ENCODE measurements around the gene DCLK2. TPM values are rescaled to one million over a fixed set of nuclear protein-coding genes. Genes with fewer than 3 reads are reported as not detected.

Gene DCLK2
- polyA plus RNA-seq, 1 donor from 2014 or later: 134 TPM

DNA sequence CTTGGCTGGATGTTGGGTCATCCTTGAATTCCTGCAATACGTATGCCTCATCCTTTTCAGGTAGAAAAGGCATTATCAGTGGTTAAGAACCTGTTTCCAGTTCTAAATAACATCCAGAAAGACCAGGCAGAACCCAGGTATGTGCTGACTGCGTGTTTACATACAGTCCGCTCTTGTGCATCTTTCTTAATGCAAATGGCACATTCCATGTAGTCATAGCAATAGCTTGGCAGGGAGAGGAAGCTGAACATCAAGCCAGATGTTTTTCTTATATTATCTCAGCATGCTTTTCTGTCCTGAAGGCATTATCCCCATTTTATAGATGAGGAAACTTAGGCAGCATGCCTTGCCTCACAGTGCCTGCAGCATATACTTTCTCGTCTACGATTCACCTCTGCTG, 2.1 kb downstream of the DCLK2 start:
- H3K36me3 ChIP-seq (ENCODE audit: insufficient read depth, low read length): no peaks in the 10 kb centered on the region
- H3K79me2 ChIP-seq (replicated peaks; ENCODE audit: insufficient read depth, low read length): peaks cover 76% of the 10 kb centered on the region
- no peak overlapping the region for H3K9ac ChIP-seq (ENCODE audit: low read length)
- peak overlapping the region; percentile 71 for H3K4me2 ChIP-seq (ENCODE audit: low read length)
- peaks cover 9% of the 10 kb centered on the region for H4K20me1 ChIP-seq (ENCODE audit: insufficient read depth)
- H3K27ac ChIP-seq (ENCODE audit: low read length): peak overlapping the region; percentile 95
- no peaks in the 10 kb centered on the region for H3K27me3 ChIP-seq (ENCODE audit: insufficient read depth, low read depth, low read length)
- no peak overlapping the region for H2AFZ ChIP-seq (ENCODE audit: low read depth, low read length)
- H3F3A ChIP-seq (ENCODE audit: insufficient read depth, low read length, poor library complexity, severe bottlenecking): peaks cover 11% of the 10 kb centered on the region
- no peaks in the 10 kb centered on the region for H3K9me3 ChIP-seq (ENCODE audit: low read length)
- TF ChIP-seq SMC3 (conservative IDR thresholded peaks at IDR 0.05; ENCODE audit: poor library complexity) (no peak), TAF1 (IDR thresholded peaks at IDR 0.05; ENCODE audit: low read depth) (no peak), EP300 (conservative IDR thresholded peaks at IDR 0.05; ENCODE audit: poor library complexity, severe bottlenecking) (no peak), MXI1 (conservative IDR thresholded peaks at IDR 0.05; ENCODE audit: poor library complexity, severe bottlenecking) (no peak), POLR2AphosphoS5 (IDR thresholded peaks at IDR 0.05) (peak; percentile 10), EZH2 (IDR thresholded peaks at IDR 0.05; ENCODE audit: borderline replicate concordance, insufficient read depth, low read length, poor library complexity, severe bottlenecking) (no peak), RAD21 (conservative IDR thresholded peaks at IDR 0.05) (no peak)
- TF ChIP-seq, protein P1, sequence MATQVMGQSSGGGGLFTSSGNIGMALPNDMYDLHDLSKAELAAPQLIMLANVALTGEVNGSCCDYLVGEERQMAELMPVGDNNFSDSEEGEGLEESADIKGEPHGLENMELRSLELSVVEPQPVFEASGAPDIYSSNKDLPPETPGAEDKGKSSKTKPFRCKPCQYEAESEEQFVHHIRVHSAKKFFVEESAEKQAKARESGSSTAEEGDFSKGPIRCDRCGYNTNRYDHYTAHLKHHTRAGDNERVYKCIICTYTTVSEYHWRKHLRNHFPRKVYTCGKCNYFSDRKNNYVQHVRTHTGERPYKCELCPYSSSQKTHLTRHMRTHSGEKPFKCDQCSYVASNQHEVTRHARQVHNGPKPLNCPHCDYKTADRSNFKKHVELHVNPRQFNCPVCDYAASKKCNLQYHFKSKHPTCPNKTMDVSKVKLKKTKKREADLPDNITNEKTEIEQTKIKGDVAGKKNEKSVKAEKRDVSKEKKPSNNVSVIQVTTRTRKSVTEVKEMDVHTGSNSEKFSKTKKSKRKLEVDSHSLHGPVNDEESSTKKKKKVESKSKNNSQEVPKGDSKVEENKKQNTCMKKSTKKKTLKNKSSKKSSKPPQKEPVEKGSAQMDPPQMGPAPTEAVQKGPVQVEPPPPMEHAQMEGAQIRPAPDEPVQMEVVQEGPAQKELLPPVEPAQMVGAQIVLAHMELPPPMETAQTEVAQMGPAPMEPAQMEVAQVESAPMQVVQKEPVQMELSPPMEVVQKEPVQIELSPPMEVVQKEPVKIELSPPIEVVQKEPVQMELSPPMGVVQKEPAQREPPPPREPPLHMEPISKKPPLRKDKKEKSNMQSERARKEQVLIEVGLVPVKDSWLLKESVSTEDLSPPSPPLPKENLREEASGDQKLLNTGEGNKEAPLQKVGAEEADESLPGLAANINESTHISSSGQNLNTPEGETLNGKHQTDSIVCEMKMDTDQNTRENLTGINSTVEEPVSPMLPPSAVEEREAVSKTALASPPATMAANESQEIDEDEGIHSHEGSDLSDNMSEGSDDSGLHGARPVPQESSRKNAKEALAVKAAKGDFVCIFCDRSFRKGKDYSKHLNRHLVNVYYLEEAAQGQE (IDR thresholded peaks at IDR 0.05; ENCODE audit: borderline replicate concordance): no peak
- H3K9me2 ChIP-seq (ENCODE audit: insufficient read depth, low read length): no peaks in the 10 kb centered on the region
- H3K4me3 ChIP-seq (ENCODE audit: low read length): peak overlapping the region; percentile 91

DNA sequence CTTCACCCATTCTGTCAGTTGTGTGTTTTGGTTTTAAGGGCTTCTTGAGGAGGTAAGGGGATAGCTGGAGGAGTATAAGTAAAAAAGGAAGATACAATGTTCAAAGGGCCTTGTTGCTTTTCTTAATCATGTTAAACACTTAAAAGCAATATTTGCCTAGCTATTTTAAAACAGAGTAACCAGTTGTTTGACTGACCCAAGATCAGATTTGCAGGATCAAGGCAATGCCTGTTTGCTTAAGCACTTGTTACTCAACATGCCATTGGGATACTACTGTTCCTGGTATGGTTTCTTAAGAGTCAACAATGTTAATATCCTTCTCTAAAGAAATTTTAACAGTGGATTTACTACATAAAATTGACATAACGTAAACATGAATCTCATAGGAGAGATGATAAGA, 2.6 kb downstream of the DCLK2 start:
- no peaks in the 10 kb centered on the region for H3K9me2 ChIP-seq (ENCODE audit: insufficient read depth, low read length)
- H3K9ac ChIP-seq (ENCODE audit: low read length): no peak overlapping the region
- peaks cover 81% of the 10 kb centered on the region for H3K79me2 ChIP-seq (replicated peaks; ENCODE audit: insufficient read depth, low read length)
- no peaks in the 10 kb centered on the region for H3K9me3 ChIP-seq (ENCODE audit: low read length)
- H3K4me3 ChIP-seq (ENCODE audit: low read length): peak overlapping the region; percentile 91
- peak overlapping the region; percentile 95 for H3K27ac ChIP-seq (ENCODE audit: low read length)
- TF ChIP-seq SMC3 (conservative IDR thresholded peaks at IDR 0.05; ENCODE audit: poor library complexity) (no peak), EZH2 (IDR thresholded peaks at IDR 0.05; ENCODE audit: borderline replicate concordance, insufficient read depth, low read length, poor library complexity, severe bottlenecking) (no peak), POLR2AphosphoS5 (IDR thresholded peaks at IDR 0.05) (no peak), EP300 (conservative IDR thresholded peaks at IDR 0.05; ENCODE audit: poor library complexity, severe bottlenecking) (no peak), MXI1 (conservative IDR thresholded peaks at IDR 0.05; ENCODE audit: poor library complexity, severe bottlenecking) (no peak), TAF1 (IDR thresholded peaks at IDR 0.05; ENCODE audit: low read depth) (no peak), RAD21 (conservative IDR thresholded peaks at IDR 0.05) (no peak)
- TF ChIP-seq, protein P1 (IDR thresholded peaks at IDR 0.05; ENCODE audit: borderline replicate concordance): no peak
- TF ChIP-seq, protein P2, sequence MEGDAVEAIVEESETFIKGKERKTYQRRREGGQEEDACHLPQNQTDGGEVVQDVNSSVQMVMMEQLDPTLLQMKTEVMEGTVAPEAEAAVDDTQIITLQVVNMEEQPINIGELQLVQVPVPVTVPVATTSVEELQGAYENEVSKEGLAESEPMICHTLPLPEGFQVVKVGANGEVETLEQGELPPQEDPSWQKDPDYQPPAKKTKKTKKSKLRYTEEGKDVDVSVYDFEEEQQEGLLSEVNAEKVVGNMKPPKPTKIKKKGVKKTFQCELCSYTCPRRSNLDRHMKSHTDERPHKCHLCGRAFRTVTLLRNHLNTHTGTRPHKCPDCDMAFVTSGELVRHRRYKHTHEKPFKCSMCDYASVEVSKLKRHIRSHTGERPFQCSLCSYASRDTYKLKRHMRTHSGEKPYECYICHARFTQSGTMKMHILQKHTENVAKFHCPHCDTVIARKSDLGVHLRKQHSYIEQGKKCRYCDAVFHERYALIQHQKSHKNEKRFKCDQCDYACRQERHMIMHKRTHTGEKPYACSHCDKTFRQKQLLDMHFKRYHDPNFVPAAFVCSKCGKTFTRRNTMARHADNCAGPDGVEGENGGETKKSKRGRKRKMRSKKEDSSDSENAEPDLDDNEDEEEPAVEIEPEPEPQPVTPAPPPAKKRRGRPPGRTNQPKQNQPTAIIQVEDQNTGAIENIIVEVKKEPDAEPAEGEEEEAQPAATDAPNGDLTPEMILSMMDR (IDR thresholded peaks at IDR 0.05; ENCODE audit: poor library complexity, severe bottlenecking): no peak
- no peaks in the 10 kb centered on the region for H3K27me3 ChIP-seq (ENCODE audit: insufficient read depth, low read depth, low read length)
- H3K4me2 ChIP-seq (ENCODE audit: low read length): peak overlapping the region; percentile 71
- peaks cover 11% of the 10 kb centered on the region for H3F3A ChIP-seq (ENCODE audit: insufficient read depth, low read length, poor library complexity, severe bottlenecking)
- H2AFZ ChIP-seq (ENCODE audit: low read depth, low read length): no peak overlapping the region
- H3K36me3 ChIP-seq (ENCODE audit: insufficient read depth, low read length): no peaks in the 10 kb centered on the region
- H4K20me1 ChIP-seq (ENCODE audit: insufficient read depth): peaks cover 9% of the 10 kb centered on the region
